ENCODE results near the gene SNRNP200. TPM values are rescaled to one million over a fixed set of nuclear protein-coding genes. Genes with fewer than 3 reads are reported as not detected.

Gene SNRNP200
- total RNA-seq, 1 experiment from 2014 or later = 229 TPM

GRCh38 chr2:96252526-96252925 is 52.8 kb downstream of the SNRNP200 start:
- Histone ChIP-seq H3K9me3 (ENCODE audit: insufficient read depth, low read depth) (no peaks in the 10 kb centered on the region), H3K27me3 (ENCODE audit: insufficient read depth, low read depth) (no peaks in the 10 kb centered on the region), H3K36me3 (ENCODE audit: low read depth) (peaks cover 17% of the 10 kb centered on the region; the same call in 1 of the 2 replicates), H3K4me3 (no peak overlapping the region), H3F3A (ENCODE audit: insufficient read depth, low read depth) (peaks cover 5% of the 10 kb centered on the region; the same call in 1 of the 2 replicates), H4K20me1 (ENCODE audit: insufficient read depth) (peaks cover 8% of the 10 kb centered on the region), H3K79me2 (ENCODE audit: low read depth) (peaks cover 11% of the 10 kb centered on the region), H3K27ac (no peak overlapping the region), H3K9me2 (ENCODE audit: insufficient read depth) (no peaks in the 10 kb centered on the region), H3K4me1 (replicated peaks; ENCODE audit: insufficient read depth) (no peaks in the 10 kb centered on the region; the same call in 1 of the 2 replicates), H2AFZ (no peak overlapping the region), H3K4me2 (no peak overlapping the region)
- TF ChIP-seq EZH2 (IDR thresholded peaks at IDR 0.05; ENCODE audit: low read depth) = no peak
- TF ChIP-seq, protein P1, sequence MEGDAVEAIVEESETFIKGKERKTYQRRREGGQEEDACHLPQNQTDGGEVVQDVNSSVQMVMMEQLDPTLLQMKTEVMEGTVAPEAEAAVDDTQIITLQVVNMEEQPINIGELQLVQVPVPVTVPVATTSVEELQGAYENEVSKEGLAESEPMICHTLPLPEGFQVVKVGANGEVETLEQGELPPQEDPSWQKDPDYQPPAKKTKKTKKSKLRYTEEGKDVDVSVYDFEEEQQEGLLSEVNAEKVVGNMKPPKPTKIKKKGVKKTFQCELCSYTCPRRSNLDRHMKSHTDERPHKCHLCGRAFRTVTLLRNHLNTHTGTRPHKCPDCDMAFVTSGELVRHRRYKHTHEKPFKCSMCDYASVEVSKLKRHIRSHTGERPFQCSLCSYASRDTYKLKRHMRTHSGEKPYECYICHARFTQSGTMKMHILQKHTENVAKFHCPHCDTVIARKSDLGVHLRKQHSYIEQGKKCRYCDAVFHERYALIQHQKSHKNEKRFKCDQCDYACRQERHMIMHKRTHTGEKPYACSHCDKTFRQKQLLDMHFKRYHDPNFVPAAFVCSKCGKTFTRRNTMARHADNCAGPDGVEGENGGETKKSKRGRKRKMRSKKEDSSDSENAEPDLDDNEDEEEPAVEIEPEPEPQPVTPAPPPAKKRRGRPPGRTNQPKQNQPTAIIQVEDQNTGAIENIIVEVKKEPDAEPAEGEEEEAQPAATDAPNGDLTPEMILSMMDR (conservative IDR thresholded peaks at IDR 0.05) = no peak
- no TSS peak for BruUV-seq (replicated peaks)
- intact Hi-C loops (cut with micrococcal nuclease; ENCODE audit: unreplicated experiment) = no loop called here
- DNase-seq = no peak
- CTCF ChIA-PET = no interaction called here
- POLR2A ChIA-PET (ENCODE audit: unreplicated experiment) = no interaction called here

- Histone ChIP-seq H3F3A (ENCODE audit: insufficient read depth, low read depth) (peaks cover 5% of the 10 kb centered on the region; the same call in 1 of the 2 replicates), H3K27ac (no peak overlapping the region), H3K4me1 (replicated peaks; ENCODE audit: insufficient read depth) (no peaks in the 10 kb centered on the region; the same call in 1 of the 2 replicates), H3K9me3 (ENCODE audit: insufficient read depth, low read depth) (no peaks in the 10 kb centered on the region), H2AFZ (no peak overlapping the region), H4K20me1 (ENCODE audit: insufficient read depth) (peaks cover 6% of the 10 kb centered on the region), H3K4me3 (no peak overlapping the region), H3K27me3 (ENCODE audit: insufficient read depth, low read depth) (no peaks in the 10 kb centered on the region), H3K79me2 (ENCODE audit: low read depth) (peaks cover 3% of the 10 kb centered on the region), H3K4me2 (no peak overlapping the region), H3K9me2 (ENCODE audit: insufficient read depth) (no peaks in the 10 kb centered on the region), H3K36me3 (ENCODE audit: low read depth) (peaks cover 10% of the 10 kb centered on the region; the same call in 1 of the 2 replicates)
- BruUV-seq (replicated peaks) = no TSS peak
- POLR2A ChIA-PET (ENCODE audit: unreplicated experiment) = interaction anchor here (0.5 to 0.6 kb wide), 2 partner anchors 83 to 356 kb away, joined by 5 to 6 read pairs; no protein-coding TSS in a partner anchor
- no peak for TF ChIP-seq EZH2 (IDR thresholded peaks at IDR 0.05; ENCODE audit: low read depth)
- TF ChIP-seq, protein P1 (conservative IDR thresholded peaks at IDR 0.05) = no peak
- intact Hi-C loops (cut with micrococcal nuclease; ENCODE audit: unreplicated experiment) = no loop called here
- CTCF ChIA-PET = no interaction called here
- DNase-seq = peak; percentile 80 to 95
Observed at GRCh38 chr2:96251721-96252292, 53.5 kb downstream of the SNRNP200 start.

DNA sequence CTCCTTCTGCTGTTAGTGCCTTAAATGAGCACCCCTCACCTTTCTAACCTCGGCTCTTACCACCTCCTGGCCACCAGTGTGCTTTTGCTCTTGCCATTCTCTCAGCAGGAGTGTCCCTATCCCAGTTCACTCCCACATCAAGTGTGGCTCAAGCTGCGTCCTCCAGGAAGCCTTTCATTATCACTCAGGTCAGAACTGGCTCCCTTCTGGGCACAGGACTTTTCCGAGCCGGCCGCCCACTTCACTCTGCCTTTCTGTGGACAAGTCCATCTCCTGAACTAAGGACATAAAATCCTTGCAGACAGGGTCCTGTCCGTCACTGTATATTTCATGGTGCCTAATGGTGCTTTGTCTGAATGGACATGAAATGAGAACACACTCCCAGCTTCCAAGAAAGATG is 55.2 kb downstream of the SNRNP200 start:
- Histone ChIP-seq H2AFZ (no peak overlapping the region), H4K20me1 (ENCODE audit: insufficient read depth) (peaks cover 5% of the 10 kb centered on the region), H3K4me1 (replicated peaks; ENCODE audit: insufficient read depth) (no peaks in the 10 kb centered on the region; the same call in 1 of the 2 replicates), H3K9me2 (ENCODE audit: insufficient read depth) (no peaks in the 10 kb centered on the region), H3K4me2 (no peak overlapping the region), H3K4me3 (no peak overlapping the region), H3K9me3 (ENCODE audit: insufficient read depth, low read depth) (no peaks in the 10 kb centered on the region), H3F3A (ENCODE audit: insufficient read depth, low read depth) (peaks cover 5% of the 10 kb centered on the region; the same call in 1 of the 2 replicates), H3K27me3 (ENCODE audit: insufficient read depth, low read depth) (no peaks in the 10 kb centered on the region), H3K79me2 (ENCODE audit: low read depth) (no peaks in the 10 kb centered on the region), H3K36me3 (ENCODE audit: low read depth) (0 out of 2 replicates have a peak, but pooled peaks cover 2% of the 10 kb centered on the region), H3K27ac (no peak overlapping the region)
- intact Hi-C loops (cut with micrococcal nuclease; ENCODE audit: unreplicated experiment) = no loop called here
- no TSS peak for BruUV-seq (replicated peaks)
- DNase-seq = no peak
- ChIA-PET CTCF (interaction anchor here (0.6 kb wide), 1 partner anchor 42 kb away, joined by 3 read pairs; the partner anchor contains the start of gene STARD7), POLR2A (ENCODE audit: unreplicated experiment) (no interaction called here)
- TF ChIP-seq, protein P1 (conservative IDR thresholded peaks at IDR 0.05) = no peak
- TF ChIP-seq EZH2 (IDR thresholded peaks at IDR 0.05; ENCODE audit: low read depth) = no peak
